ENCODE data around the gene KLHL29. TPM values are rescaled to one million over a fixed set of nuclear protein-coding genes. Genes with fewer than 3 reads are reported as not detected.

Gene KLHL29
- total RNA-seq, 1 donor from 2014 or later: 2.2 TPM

GRCh38 chr2:23469142-23469540 is 84.2 kb downstream of the KLHL29 start:
- intact Hi-C loops (cut with micrococcal nuclease): no loop called here

DNA sequence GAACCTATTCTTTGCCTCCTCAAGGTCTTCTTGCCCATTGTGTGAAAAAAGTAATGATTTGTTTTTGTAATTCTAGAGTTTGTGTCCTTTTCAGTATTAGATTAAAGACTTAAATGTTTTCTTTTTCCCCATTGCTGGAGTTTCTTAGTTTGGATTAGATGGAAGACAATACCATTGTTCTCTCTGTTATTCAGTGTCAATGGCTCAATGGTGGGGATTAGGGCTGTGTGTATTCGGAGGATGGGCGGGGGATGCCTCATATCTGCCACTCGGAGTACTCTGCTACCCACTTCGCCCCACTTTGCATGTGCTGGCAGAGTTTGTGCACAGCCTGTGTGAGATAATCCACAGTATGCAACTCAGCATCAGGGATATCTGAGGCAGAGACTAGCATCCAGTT is 90.1 kb downstream of the KLHL29 start:
- intact Hi-C loops (cut with micrococcal nuclease): no loop called here

GRCh38 chr2:23475473-23475872 is 90.5 kb downstream of the KLHL29 start:
- intact Hi-C loops (cut with micrococcal nuclease): no loop called here

DNA sequence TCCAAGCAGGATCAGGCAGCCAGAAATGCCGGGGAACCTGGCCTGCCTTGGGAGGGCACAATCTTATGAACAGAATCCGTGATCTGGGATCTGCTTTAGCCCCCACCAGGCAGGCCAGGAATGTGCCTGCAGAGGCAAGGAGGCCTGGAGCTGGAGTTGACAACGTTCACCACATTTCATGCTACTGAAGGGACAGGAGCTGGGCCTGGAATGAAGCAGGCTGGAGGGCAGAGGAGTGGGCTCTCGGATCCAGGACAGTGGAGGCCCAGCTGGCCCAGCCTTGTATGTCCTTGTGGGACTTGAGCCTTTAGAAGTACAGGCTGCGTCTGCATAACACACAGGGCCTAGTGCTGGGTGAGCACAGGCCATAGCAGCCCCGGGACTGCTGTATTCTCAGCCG is 91.8 kb downstream of the KLHL29 start:
- intact Hi-C loops (cut with micrococcal nuclease): no loop called here

- intact Hi-C loops (cut with micrococcal nuclease): no loop called here
These were observed 92.4 kb downstream of the KLHL29 start for GRCh38 chr2:23477392-23477791.

GRCh38 chr2:23478087-23478932 is 93.3 kb downstream of the KLHL29 start:
- intact Hi-C loops (cut with micrococcal nuclease): no loop called here

DNA sequence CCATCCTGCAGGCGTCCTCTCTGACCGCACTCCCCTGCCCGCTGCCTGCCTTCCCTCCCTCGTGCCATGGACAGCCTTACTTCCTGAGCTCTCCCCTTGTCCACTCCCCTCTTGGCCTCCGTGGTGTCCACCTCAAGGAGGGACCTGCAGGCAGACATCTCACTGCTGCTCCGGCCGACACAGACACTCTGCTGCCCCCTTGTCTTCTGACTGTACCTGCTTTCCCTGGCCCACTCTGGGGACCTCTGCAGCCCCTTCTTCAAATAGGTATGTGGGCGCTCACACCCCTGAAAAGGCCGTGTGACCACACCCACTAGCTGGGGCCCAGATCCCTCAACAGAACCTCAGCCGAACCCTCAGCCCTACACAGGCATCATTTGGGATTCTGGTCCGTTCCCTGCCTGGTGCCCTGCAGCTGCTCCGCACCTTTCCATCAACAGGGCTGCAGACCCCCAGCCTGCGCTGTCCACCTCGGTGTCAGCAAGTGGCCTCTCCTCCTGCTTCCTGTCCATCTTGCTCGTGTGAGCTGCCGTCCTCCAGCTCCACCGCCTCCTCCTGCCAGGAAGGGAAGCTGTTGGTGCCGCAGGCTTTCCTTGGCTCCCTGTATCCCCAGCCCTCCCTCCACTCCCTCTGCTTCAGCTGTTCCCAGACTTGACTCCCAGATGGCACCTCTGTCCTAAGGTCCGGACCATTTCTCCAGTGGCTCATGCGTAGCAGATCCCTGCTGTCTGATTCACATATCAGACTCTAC is 94.1 kb downstream of the KLHL29 start:
- intact Hi-C loops (cut with micrococcal nuclease): no loop called here

DNA sequence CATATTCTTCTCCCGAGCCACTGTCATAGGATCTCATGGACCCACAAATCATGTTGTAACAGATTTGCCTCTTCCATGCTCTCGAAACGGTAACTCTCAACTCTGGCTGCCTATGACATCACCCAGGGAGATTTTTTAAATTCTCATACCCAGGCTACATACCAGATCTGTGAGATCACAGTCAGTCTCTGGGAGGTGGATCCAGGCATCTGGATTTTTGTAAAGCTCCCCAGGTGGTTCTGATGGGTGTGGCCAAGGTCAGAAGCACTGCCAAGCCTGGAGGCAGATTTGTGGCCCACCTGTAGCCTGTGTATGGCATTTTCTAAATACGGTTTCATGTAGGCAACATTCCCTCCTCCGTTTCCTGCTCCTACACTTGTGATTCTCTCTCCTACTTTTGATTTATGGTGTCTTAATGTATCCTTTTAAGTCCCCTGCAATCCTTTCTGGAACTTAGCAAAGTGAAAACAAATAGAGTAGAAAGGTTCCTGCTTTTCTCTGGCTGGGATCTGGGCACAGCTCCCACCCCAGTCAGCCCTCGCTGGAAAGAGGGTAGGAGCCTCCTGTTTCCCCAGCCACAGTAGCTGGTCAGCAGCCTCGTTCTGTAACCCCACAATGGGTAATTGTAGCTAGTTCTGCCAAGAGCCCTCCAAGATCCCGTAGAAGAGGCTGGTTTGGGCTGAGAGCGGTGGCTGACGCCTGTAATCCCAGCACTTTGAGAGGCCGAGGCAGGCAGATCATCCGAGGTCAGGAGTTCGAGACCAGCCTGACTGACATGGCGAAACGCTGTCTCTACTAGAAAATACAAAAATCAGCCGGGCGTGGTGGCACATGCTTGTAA is 96.2 kb downstream of the KLHL29 start:
- intact Hi-C loops (cut with micrococcal nuclease): no loop called here

DNA sequence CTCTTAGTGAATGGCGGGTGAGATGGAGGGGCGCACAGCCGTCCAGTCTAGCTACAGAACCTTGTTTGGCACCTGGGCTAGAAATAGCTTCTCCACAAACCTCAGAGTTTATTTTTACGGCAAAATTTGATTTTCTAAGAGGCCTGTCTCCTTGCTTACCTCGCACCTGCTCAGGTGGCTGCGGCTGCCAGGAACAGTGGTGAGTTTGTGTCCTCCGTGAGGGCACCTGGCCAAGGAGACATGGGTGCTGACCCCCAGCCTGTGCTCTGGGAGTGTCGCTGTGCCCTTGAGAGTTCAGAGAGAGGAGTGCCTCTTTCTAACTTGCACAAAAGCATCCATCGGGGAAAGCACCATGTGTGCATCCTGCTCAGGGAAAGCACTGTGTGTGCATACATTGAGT is 97.2 kb downstream of the KLHL29 start:
- intact Hi-C loops (cut with micrococcal nuclease): no loop called here

GRCh38 chr2:23482607-23483006 is 97.6 kb downstream of the KLHL29 start:
- intact Hi-C loops (cut with micrococcal nuclease): no loop called here

GRCh38 chr2:23483791-23484190 is 98.8 kb downstream of the KLHL29 start:
- intact Hi-C loops (cut with micrococcal nuclease): no loop called here

DNA sequence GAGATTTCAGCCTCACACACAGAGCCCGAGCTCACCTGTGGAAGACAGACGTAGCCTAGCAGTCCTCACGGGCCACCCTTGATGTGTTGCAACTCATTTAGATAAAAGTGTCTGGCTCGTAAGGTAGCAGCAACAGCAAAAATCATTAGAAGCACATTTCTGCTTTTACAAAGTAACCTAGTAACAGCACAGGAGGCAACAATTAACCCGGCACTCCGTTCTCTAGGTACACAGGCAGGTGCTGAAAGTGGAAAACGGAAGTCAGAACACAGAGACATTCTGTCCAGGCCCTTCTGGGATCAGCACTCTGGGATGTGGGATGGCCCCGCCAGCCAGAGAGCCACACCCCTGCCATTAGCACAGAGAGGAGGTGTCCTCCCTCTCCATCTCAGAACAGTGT is 99.3 kb downstream of the KLHL29 start:
- intact Hi-C loops (cut with micrococcal nuclease): no loop called here

DNA sequence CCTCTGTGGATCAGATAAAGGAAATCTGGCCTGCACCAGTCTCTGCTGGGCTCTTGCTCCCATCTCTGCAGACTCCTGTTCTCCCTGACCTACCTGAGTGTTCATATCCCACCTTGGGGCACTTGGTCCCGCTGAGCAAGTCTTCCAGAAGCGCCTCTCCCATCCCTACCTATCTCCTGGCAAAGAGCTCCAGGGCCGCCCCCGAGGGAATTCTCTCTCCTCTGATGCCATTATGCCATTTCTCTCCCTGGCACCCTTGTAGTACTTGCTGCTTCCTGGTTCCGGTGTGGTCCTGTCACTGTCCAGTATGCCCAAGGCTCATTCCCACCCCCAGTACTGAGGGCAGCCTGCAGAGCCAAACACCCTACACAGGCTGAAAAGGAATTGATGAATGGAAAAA is 99.8 kb downstream of the KLHL29 start:
- intact Hi-C loops (cut with micrococcal nuclease): no loop called here

- intact Hi-C loops (cut with micrococcal nuclease): no loop called here
These were observed 100.3 kb downstream of the KLHL29 start for GRCh38 chr2:23485261-23485660.

DNA sequence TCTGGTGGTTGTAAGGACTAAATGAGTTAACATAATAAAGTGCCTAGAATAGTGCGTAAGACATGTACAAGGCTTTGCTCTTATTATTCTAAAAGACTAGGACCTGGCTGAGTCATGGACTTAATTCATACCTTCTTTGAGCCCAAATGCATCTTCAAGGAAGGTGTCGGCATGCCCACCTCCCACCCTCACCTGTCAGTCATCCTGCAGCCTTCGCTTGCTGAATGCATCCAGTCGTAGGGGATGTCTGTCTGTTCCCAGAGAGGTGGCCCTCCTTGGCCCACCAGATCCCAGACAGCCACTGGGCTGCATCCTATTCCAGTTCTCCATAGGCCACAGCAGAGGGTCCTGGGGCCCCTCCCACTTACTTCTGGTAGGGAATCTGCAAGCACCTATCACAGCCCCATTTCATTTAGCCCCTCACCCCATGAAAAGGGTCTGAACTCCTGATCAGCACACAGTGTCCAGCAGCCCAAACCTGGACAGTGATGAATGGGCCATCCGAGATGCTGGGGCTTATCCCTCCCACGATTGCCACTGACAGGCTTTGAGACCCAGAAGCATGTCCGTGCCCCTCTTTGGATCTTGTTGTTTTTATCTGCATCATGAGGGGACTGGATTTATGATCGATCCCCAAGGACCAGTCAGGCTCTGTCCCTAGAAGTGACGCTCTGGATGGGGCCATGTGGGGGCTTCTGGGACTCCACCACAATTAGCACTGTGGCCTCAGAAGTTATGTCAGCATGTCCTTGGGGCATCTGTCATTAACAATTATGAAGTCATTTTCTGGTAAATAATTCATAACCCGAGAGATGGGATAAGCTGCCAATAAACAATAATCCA is 101.1 kb downstream of the KLHL29 start:
- intact Hi-C loops (cut with micrococcal nuclease): no loop called here

DNA sequence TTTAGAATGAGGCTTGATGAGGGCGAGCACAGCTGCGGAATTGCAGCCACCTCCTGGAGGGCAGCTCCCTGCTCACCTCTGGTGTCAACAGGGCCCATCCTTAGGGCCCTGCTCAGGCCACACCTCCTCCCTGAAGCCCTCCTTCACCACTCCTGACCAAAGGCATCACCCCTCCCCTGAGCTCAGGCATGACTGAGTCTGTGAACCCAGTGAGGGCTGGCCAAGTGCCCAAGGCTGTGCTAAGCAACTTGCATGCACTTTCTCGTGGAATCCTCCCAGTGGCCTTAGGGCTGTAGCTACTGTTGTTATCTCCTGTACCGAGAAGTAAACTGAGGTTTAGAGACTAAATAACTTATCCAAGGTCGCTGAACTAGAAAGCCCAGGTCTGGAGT is 101.7 kb downstream of the KLHL29 start:
- intact Hi-C loops (cut with micrococcal nuclease): no loop called here

DNA sequence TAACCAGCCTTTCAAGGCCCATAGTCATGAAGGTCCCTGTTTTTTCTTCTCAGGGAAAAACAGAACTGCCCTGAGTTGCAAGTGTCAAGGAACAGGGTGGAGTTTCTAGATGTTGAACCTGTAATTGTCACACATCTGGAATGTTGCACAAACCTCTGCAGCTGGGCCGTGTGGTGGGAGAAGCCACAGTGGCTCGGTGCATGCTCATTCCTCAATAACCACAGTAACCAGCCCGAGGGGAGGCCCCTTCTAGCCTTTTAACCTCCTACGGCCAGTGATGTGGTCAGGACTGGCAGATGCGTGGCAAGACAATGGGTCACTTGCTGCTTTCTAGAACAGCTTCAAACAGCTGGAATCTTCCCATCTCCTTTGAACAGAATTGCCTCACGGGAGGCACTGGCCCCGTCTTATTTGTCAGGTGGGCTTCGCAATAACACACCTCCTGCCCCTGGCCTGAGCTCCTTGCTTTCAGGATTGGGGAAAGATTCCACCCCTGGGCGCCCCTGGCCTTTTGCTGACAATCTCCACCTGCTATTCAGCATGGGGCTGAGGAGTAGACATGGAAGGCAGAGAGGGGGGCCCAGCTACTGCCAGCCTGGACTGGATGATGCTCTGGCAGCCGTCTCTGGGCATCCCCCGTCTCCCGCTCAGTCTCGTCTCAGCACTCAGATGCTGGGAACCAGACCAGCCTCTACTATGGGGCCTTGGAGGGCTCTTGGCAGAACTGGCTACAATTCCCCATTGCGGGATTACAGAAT is 102.9 kb downstream of the KLHL29 start:
- intact Hi-C loops (cut with micrococcal nuclease): loop anchor here (2.0 kb wide), 1 partner anchor 45 kb away; no protein-coding TSS in a partner anchor

DNA sequence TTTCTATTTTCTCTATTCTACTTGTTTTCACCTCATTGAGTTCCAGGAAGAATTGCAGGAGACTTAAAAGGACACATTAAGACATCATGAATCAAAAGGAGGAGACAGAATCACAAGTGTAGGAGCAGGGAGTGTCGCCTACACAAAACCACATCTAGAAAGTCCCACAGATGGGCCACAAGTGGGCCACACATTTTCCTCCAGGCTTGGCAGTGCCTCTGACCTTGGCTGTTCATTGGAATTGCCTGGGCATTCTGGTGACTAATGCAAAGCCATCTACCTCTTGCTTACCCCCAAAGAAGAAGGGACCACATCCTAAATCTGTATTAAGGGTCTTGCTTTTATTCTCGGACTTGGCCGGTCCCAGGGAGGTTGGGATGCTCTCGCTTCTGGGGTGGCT is 103.6 kb downstream of the KLHL29 start:
- intact Hi-C loops (cut with micrococcal nuclease): loop anchor here (2.0 kb wide), 1 partner anchor 44 kb away; no protein-coding TSS in a partner anchor

DNA sequence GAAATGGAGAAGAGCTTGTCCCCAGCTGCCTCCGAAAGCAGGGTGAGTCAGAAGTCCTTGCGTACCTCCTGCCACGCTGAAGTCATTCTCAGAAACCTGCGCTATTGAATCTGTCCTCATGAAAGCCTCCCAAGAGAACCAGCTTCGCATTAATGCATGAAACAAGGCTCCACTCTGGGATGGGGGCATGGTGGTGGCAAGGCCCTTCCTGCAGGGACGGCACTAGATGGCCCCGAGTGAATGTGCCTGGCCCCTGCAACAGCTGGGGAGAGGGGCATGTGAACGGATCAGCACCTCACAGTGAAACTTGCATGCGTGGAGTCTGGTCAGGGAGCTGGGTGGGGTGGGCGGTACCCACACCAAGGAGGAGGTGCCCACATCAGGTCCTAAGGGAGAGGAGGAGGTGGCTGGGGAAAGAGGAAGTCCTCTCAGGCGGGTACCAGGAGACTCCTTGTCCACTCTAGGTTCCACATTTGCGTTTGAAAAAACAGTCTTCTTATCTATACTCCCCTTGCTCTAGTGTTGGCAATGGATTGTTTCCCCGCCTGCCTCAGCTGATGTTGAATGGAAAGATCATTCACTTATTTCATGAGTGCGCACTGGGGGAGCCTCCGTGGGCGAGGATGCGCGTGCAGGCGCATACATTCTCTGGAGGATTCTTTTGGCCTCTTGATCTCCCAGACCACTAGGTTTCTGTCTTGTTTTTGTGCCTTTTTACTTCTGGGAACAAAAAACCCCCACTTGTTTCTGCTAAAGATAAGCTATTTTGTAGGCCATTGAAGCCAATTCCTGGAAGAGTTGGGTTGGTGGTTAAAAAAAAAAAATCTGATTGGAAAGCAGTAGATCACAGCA is 104.7 kb downstream of the KLHL29 start:
- intact Hi-C loops (cut with micrococcal nuclease): loop anchor here (2.0 kb wide), 1 partner anchor 43 kb away; no protein-coding TSS in a partner anchor

All from T-helper 2 cell treated with Interferon-gamma antibody and Interleukin-4, amounts not matched to agents 100 ng/mL and 5 ng/mL, for 36 hours (primary cell).